OCI-LY1 (cell line): Measurements from ENCODE around the gene NEDD4L.

ENCODE experiments used
- CTCF ChIP-seq: fragments of 200-600 bp; sonication (generic), shearing (Covaris generic); IDR thresholded peaks from 2 replicates; pipeline ENCODE4 v1.5.1; 2017; ENCODE audit warnings: mild to moderate bottlenecking, antibody characterized with exemption, low read length, moderate library complexity, mixed read lengths
- EZH2 ChIP-seq: fragments of 200-600 bp; sonication (generic), shearing (Covaris generic); IDR thresholded peaks from 2 replicates; pipeline ENCODE4 v1.8.0; 2017; ENCODE audit warnings: borderline replicate concordance, mixed run types, mild to moderate bottlenecking, antibody characterized with exemption, low read length, moderate library complexity, mixed read lengths

DNA sequence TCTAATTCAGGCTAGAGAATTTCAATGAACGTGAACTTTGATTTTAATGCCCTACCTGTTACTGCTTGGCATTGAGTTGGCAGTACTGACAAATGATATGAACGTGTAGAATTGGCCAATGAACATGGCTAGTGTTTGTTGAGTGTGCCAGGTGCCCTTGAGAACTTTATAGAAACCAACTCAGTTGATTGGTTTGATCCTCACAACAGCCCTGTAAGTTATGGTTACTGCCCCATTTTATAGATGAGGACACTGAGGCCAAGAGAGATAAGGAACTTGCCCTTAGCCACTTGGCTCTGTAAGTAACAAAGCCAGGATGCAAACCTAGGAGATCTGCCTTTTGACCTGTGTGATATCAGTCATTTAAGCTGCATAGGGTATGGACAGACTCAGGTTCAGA lies 275.7 kb downstream of the NEDD4L start:
- no peak for TF ChIP-seq CTCF
- TF ChIP-seq EZH2, result no peak
